Measurements from ENCODE around the gene RNF126.

The RNF126 gene

DNA sequence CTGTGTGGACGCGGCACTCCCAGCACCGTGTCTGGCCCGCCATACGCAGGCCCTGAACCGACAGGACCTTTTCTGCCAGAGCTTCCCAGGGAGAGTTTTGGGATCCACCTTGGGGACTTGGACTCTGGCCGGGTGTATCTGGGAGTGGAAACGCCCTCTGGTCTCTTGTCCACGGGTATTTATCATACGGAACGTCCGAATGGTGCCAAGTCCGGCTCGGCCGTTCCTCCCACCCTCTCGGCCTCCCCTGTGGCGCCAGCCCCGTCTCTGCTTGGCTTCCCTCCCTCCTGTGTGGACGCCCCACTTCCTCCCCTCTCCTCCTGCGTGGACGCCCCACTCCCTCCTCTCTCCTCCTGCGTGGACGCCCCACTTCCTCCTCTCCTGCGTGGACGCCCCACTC lies 61.2 kb downstream of the RNF126 start:
- TF ChIP-seq, protein P1, sequence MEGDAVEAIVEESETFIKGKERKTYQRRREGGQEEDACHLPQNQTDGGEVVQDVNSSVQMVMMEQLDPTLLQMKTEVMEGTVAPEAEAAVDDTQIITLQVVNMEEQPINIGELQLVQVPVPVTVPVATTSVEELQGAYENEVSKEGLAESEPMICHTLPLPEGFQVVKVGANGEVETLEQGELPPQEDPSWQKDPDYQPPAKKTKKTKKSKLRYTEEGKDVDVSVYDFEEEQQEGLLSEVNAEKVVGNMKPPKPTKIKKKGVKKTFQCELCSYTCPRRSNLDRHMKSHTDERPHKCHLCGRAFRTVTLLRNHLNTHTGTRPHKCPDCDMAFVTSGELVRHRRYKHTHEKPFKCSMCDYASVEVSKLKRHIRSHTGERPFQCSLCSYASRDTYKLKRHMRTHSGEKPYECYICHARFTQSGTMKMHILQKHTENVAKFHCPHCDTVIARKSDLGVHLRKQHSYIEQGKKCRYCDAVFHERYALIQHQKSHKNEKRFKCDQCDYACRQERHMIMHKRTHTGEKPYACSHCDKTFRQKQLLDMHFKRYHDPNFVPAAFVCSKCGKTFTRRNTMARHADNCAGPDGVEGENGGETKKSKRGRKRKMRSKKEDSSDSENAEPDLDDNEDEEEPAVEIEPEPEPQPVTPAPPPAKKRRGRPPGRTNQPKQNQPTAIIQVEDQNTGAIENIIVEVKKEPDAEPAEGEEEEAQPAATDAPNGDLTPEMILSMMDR (IDR thresholded peaks at IDR 0.05; ENCODE audit: extremely low read depth, missing control alignments): no peak
- no peak for DNase-seq (ENCODE audit: low spot score)

DNA sequence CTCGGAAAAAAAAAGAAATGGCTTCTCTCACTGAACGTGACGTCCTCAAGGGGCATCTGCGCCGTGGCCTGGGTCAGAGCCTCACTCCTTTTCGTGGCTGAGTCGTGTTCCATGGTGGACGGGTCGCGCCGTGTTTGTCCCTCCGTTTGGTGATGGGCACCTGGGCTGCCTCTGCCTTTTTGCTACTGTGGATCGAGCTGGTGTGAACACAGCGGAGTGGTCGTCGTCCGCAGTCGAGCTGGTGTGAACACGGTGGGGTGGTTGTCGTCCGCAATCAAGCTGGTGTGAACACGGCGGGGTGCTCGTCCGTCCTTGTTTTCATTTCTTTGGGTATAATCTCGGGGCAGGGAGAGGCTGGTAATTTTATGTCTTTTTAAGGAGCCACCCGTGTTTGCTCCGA lies 61.7 kb downstream of the RNF126 start:
- DNase-seq (ENCODE audit: low spot score): no peak
- TF ChIP-seq, protein P1 (IDR thresholded peaks at IDR 0.05; ENCODE audit: extremely low read depth, missing control alignments): no peak

Data from GM20000 (cell line).